ENCODE results near the gene TMEM212.

GRCh38 chr3:171813897-171814460, 29.2 kb upstream of the TMEM212 start:
- TF ChIP-seq CTCF (conservative IDR thresholded peaks at IDR 0.05) (no peak), EZH2 (IDR thresholded peaks at IDR 0.05; ENCODE audit: low read depth) (no peak)

All from PC-9 (cell line).